H1 (cell line): ENCODE measurements around the gene PPIP5K1. TPM values are rescaled to one million over a fixed set of nuclear protein-coding genes. Genes with fewer than 3 reads are reported as not detected.
A peak's percentile ranks its signal among the peaks of the same experiment; 100 is the strongest.

Source experiments
- CTCF ChIA-PET: fragments of 300-600 bp; sonication (Branson Sonifier 250); formaldehyde crosslinking; loops from one replicate; lab custom pipeline; 2021; ENCODE audit not compliant: partially characterized antibody; lab: Charles Lee
- POLR2A ChIA-PET: fragments of 300-600 bp; sonication (Branson Sonifier 250); formaldehyde crosslinking; loops from one replicate; lab custom pipeline; 2021; ENCODE audit warnings: inconsistent platforms; ENCODE audit not compliant: partially characterized antibody; lab: Charles Lee
- DNase-seq, 2 experiments: peaks; one replicate each; pipeline versions ENCODE4 v3.0.0 to v3.0.0-alpha.2; 2010 to 2022; ENCODE audit warnings: low spot score in 2 of 2, low read depth in 1 of 2, mixed read lengths in 1 of 2
- FAIRE-seq: peaks from 2 replicates; lab custom pipeline; 2011; peaks lifted over from hg19 to GRCh38; lab: Jason Lieb, UNC
- H2AFZ ChIP-seq: 2 replicates; pipeline ENCODE4 v1.8.1; 2012; ENCODE audit warnings: low read length, inconsistent platforms
- H2AK5ac ChIP-seq: 2 replicates; pipeline ENCODE4 v1.6.1; 2013; ENCODE audit warnings: low read depth, low read length
- H2BK120ac ChIP-seq: replicated peaks from 2 replicates; pipeline ENCODE3; 2013; ENCODE audit warnings: low read depth, low read length, inconsistent platforms
- H2BK12ac ChIP-seq: 2 replicates; pipeline ENCODE4 v1.6.1; 2013; ENCODE audit warnings: low read depth, low read length
- H2BK15ac ChIP-seq: 2 replicates; pipeline ENCODE4 v1.6.1; 2013; ENCODE audit warnings: low read length
- H2BK20ac ChIP-seq: 2 replicates; pipeline ENCODE4 v1.6.1; 2013; ENCODE audit warnings: low read length
- H2BK5ac ChIP-seq: 2 replicates; pipeline ENCODE4 v1.6.1; 2013; ENCODE audit warnings: low read depth, low read length
- H3K14ac ChIP-seq: 2 replicates; pipeline ENCODE4 v1.6.1; 2013; ENCODE audit warnings: inconsistent platforms; ENCODE audit not compliant: insufficient read length
- H3K18ac ChIP-seq: 2 replicates; pipeline ENCODE4 v1.6.1; 2013; ENCODE audit warnings: low read length; ENCODE audit errors: extremely low read depth
- H3K23ac ChIP-seq: 2 replicates; pipeline ENCODE4 v1.6.1; 2013; ENCODE audit warnings: inconsistent platforms; ENCODE audit not compliant: insufficient read length
- H3K23me2 ChIP-seq: 2 replicates; pipeline ENCODE4 v1.6.1; 2013; ENCODE audit warnings: low read depth, low read length
- H3K27ac ChIP-seq: 2 replicates; pipeline ENCODE4 v1.6.1; 2011; ENCODE audit warnings: low read depth, low read length, inconsistent platforms
- H3K27me3 ChIP-seq, 4 experiments: replicated peaks in 1 of 4; 1 replicate in 1 of 4; 2 replicates in 3 of 4; pipeline versions ENCODE4 v1.6.1 to v1.8.1; 2011 to 2013; ENCODE audit warnings: low read length in 3 of 4, mild to moderate bottlenecking in 3 of 4, inconsistent platforms in 2 of 4, mixed read lengths in 2 of 4, moderate library complexity in 1 of 4; ENCODE audit not compliant: control insufficient read depth in 3 of 4, insufficient read depth in 3 of 4; ENCODE audit errors: extremely low read depth in 1 of 4
- H3K36me3 ChIP-seq, 4 experiments: 2 replicates each; pipeline versions ENCODE4 v1.6.1 to v1.8.1; 2011 to 2013; ENCODE audit warnings: mild to moderate bottlenecking in 4 of 4, low read length in 3 of 4, moderate library complexity in 2 of 4, control low read depth in 1 of 4, inconsistent platforms in 1 of 4; ENCODE audit not compliant: insufficient read depth in 4 of 4, control insufficient read depth in 2 of 4
- H3K4ac ChIP-seq: replicated peaks from 2 replicates; pipeline ENCODE3; 2013; ENCODE audit warnings: low read length, low read depth, mixed read lengths, inconsistent platforms; ENCODE audit not compliant: insufficient read length
- H3K4me1 ChIP-seq, 4 experiments: replicated peaks in 1 of 4; 1 replicate in 1 of 4; 2 replicates in 3 of 4; pipeline versions ENCODE4 v1.6.1 to v1.8.1; 2011 to 2013; ENCODE audit warnings: low read length in 3 of 4, inconsistent platforms in 2 of 4, mixed read lengths in 1 of 4; ENCODE audit not compliant: insufficient read depth in 4 of 4, control insufficient read depth in 3 of 4
- H3K4me2 ChIP-seq, 2 experiments: 2 replicates each; pipeline versions ENCODE4 v1.6.1 to v1.8.1; 2011 to 2013; ENCODE audit warnings: low read depth in 2 of 2, low read length in 2 of 2, control low read depth in 1 of 2, inconsistent platforms in 1 of 2, mild to moderate bottlenecking in 1 of 2; ENCODE audit not compliant: insufficient read depth in 1 of 2
- H3K4me3 ChIP-seq, 4 experiments: fragments of 200-600, 300-600 bp in 1 of 4; sonication (generic), shearing (Covaris generic), sonication (Bioruptor Twin) in 1 of 4; 2 replicates each; pipeline versions ENCODE4 v1.5.1 to v1.8.1; 2011 to 2016; ENCODE audit warnings: low read length in 4 of 4, low read depth in 3 of 4, control low read depth in 2 of 4, inconsistent platforms in 2 of 4, mild to moderate bottlenecking in 2 of 4, mixed read lengths in 1 of 4, moderate library complexity in 1 of 4; ENCODE audit not compliant: insufficient read depth in 2 of 4; ENCODE audit errors: extremely low read depth in 1 of 4
- H3K56ac ChIP-seq: replicated peaks from 2 replicates; pipeline ENCODE3; 2013; ENCODE audit warnings: low read depth, mild to moderate bottlenecking, mixed read lengths, low read length, inconsistent platforms; ENCODE audit not compliant: insufficient read length
- H3K79me1 ChIP-seq: 2 replicates; pipeline ENCODE4 v1.6.1; 2013; ENCODE audit warnings: low read depth, low read length, control low read depth
- H3K79me2 ChIP-seq, 2 experiments: 2 replicates each; pipeline versions ENCODE4 v1.6.1 to v1.8.1; 2012 to 2013; ENCODE audit warnings: low read length in 2 of 2, mild to moderate bottlenecking in 2 of 2, inconsistent platforms in 1 of 2; ENCODE audit not compliant: insufficient read depth in 2 of 2, control insufficient read depth in 1 of 2
- H3K9ac ChIP-seq, 4 experiments: replicated peaks in 1 of 4; 1 replicate in 1 of 4; 2 replicates in 3 of 4; pipeline versions ENCODE4 v1.6.1 to v1.8.1; 2011 to 2013; ENCODE audit warnings: low read depth in 3 of 4, low read length in 3 of 4, control low read depth in 2 of 4, mild to moderate bottlenecking in 2 of 4, moderate library complexity in 2 of 4, inconsistent platforms in 1 of 4; ENCODE audit errors: extremely low read depth in 1 of 4
- H3K9me3 ChIP-seq, 2 experiments: 2 replicates each; pipeline versions ENCODE4 v1.6.1 to v1.8.1; 2012 to 2013; ENCODE audit warnings: mild to moderate bottlenecking in 2 of 2, moderate library complexity in 2 of 2, control low read depth in 1 of 2, inconsistent platforms in 1 of 2, low read depth in 1 of 2, low read length in 1 of 2, mixed read lengths in 1 of 2; ENCODE audit not compliant: insufficient read depth in 2 of 2
- H4K20me1 ChIP-seq, 2 experiments: replicated peaks in 1 of 2; 2 replicates each; pipeline versions ENCODE3 to v1.8.1; 2011 to 2013; ENCODE audit warnings: inconsistent platforms in 2 of 2, low read length in 2 of 2, mild to moderate bottlenecking in 1 of 2; ENCODE audit not compliant: insufficient read depth in 2 of 2, control insufficient read depth in 1 of 2
- H4K5ac ChIP-seq: 2 replicates; pipeline ENCODE4 v1.6.1; 2013; ENCODE audit warnings: low read length, low read depth, mixed read lengths, inconsistent platforms; ENCODE audit not compliant: insufficient read length
- H4K8ac ChIP-seq: 2 replicates; pipeline ENCODE4 v1.8.0; 2013; ENCODE audit warnings: mild to moderate bottlenecking, moderate library complexity, low read length, inconsistent platforms; ENCODE audit not compliant: insufficient read depth; ENCODE audit errors: extremely low read depth
- H4K91ac ChIP-seq: replicated peaks from 2 replicates; pipeline ENCODE3; 2013; ENCODE audit warnings: low read length, mixed read lengths, inconsistent platforms; ENCODE audit not compliant: insufficient read length
- EZH2 ChIP-seq: fragments of 200-600 bp; sonication (generic); IDR thresholded peaks from 2 replicates; pipeline ENCODE4 v1.7.1; 2012; ENCODE audit warnings: low read depth, mild to moderate bottlenecking, moderate library complexity, low read length, inconsistent platforms; ENCODE audit not compliant: severe bottlenecking
- SUZ12 ChIP-seq: fragments of 200-600 bp; sonication (generic); IDR thresholded peaks from 2 replicates; pipeline ENCODE4 v1.6.1; 2012; ENCODE audit warnings: mild to moderate bottlenecking, inconsistent platforms, low read length, moderate library complexity, mixed read lengths
- WGBS, 2 experiments: shearing (Covaris generic) in 1 of 2; methylation state at CpG; one replicate each; pipeline versions ENCODE4 v1.1.6 to v1.1.7; 2013 to 2015; ENCODE audit warnings: low lambda C conversion rate in 2 of 2, mixed read lengths in 2 of 2, inconsistent platforms in 1 of 2, low coverage in 1 of 2, missing lambda C conversion rate in 1 of 2; ENCODE audit not compliant: insufficient replicate concordance in 2 of 2, insufficient coverage in 1 of 2, insufficient read length in 1 of 2; ENCODE audit errors: extremely low coverage in 1 of 2, missing lambda C conversion rate in 1 of 2; 5-methylcytosine and 5-hydroxymethylcytosine counted together
- polyA plus RNA-seq, 7 experiments: library from polyadenylated mRNA; depleted of rRNA in 3 of 7; stranded (reverse) in 5 of 7; unstranded in 2 of 7; fragments of >200 nt in 5 of 7; fragments of 200-250 nt in 2 of 7; gene quantifications; 1 replicate in 5 of 7; 2 replicates in 1 of 7; 4 replicates in 1 of 7; pipeline versions ENCODE4 v1.2.1 to v1.2.3, GENCODE V29; 2011 to 2013; ENCODE audit warnings: missing spikeins in 2 of 7, mixed read lengths in 2 of 7
- total RNA-seq: library from RNA; stranded (reverse); fragmentation: NEBNext Ultra II Directional; extraction: Animal tissue kit (Norgen Biotek cat#: 25700); gene quantifications from 2 replicates; pipeline ENCODE4 v1.2.1, GENCODE V29; 2021
- TF ChIP-seq, protein P1 (sequence below), 3 experiments: IDR thresholded peaks; 1 replicate in 2 of 3; 2 replicates in 1 of 3; pipeline versions ENCODE4 v1.5.1 to v1.6.1; 2011; ENCODE audit warnings: low read length in 3 of 3, mild to moderate bottlenecking in 3 of 3, inconsistent platforms in 2 of 3, low read depth in 1 of 3, moderate library complexity in 1 of 3; ENCODE audit not compliant: insufficient read depth in 1 of 3; ENCODE audit errors: control extremely low read depth in 1 of 3

Gene PPIP5K1
- total and polyA plus RNA-seq, 2 of the 8 experiments (the other 6 are each of a cell fraction or from before 2014, with no cell fraction given): 18.8 to 22.7 TPM

- WGBS, 2 experiments: 43% methylated on average over 7 of the region's 7 CpGs; no CpG with 5 or more reads in 1 of the 2 experiments
- Histone ChIP-seq H2BK120ac (no peak overlapping the region), H3K4me1 (peaks cover 0 to 12% (median 2%) of the 10 kb centered on the region in 4 experiments; a peak in 4 of 7 replicates), H4K5ac (no peak overlapping the region), H3K23ac (no peak overlapping the region), H3K4me3 (no peak overlapping the region), H4K8ac (no peak overlapping the region), H2BK5ac (no peak overlapping the region), H3K18ac (peak overlapping the region; percentile 66; the same call in 1 of the 2 replicates), H2BK15ac (no peak overlapping the region), H3K23me2 (no peaks in the 10 kb centered on the region; the same call in 1 of the 2 replicates), H4K91ac (no peak overlapping the region), H3K79me2 (no peaks in the 10 kb centered on the region), H3K79me1 (no peaks in the 10 kb centered on the region), H3K9ac (no peak overlapping the region), H3K4me2 (peak overlapping the region; percentile 7 to 26; a peak in 2 of 4 replicates), H3K4ac (no peak overlapping the region), H2AK5ac (no peak overlapping the region), H2BK12ac (no peak overlapping the region), H3K14ac (no peak overlapping the region), H2BK20ac (no peak overlapping the region), H3K56ac (no peak overlapping the region), H4K20me1 (no peaks in the 10 kb centered on the region), H3K27me3 (no peaks in the 10 kb centered on the region; a peak in 1 of 7 replicates), H3K36me3 (no peaks in the 10 kb centered on the region), H2AFZ (peak overlapping the region; percentile 77; the same call in 1 of the 2 replicates), H3K27ac (no peak overlapping the region), H3K9me3 (no peaks in the 10 kb centered on the region)
- DNase-seq (no peak), FAIRE-seq (no peak)
- CTCF ChIA-PET: interaction anchor here (0.8 to 4.5 kb wide), 6 partner anchors 9 to 20 kb away, joined by 3 to 24 read pairs (median 6); partner anchors contain the start of gene MAP1A
- TF ChIP-seq, protein P1, sequence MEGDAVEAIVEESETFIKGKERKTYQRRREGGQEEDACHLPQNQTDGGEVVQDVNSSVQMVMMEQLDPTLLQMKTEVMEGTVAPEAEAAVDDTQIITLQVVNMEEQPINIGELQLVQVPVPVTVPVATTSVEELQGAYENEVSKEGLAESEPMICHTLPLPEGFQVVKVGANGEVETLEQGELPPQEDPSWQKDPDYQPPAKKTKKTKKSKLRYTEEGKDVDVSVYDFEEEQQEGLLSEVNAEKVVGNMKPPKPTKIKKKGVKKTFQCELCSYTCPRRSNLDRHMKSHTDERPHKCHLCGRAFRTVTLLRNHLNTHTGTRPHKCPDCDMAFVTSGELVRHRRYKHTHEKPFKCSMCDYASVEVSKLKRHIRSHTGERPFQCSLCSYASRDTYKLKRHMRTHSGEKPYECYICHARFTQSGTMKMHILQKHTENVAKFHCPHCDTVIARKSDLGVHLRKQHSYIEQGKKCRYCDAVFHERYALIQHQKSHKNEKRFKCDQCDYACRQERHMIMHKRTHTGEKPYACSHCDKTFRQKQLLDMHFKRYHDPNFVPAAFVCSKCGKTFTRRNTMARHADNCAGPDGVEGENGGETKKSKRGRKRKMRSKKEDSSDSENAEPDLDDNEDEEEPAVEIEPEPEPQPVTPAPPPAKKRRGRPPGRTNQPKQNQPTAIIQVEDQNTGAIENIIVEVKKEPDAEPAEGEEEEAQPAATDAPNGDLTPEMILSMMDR (IDR thresholded peaks at IDR 0.05; ENCODE audit: control extremely low read depth in 1 of 3, insufficient read depth in 1 of 3, low read depth in 1 of 3, low read length in 3 of 3): 0 out of 4 replicates have a peak, but pooled peaks of 1 of the 3 experiments have one; percentile 2
- TF ChIP-seq SUZ12 (no peak), EZH2 (no peak)
- POLR2A ChIA-PET: interaction anchor here (1.2 to 3.1 kb wide), 3 partner anchors 10 to 20 kb away, joined by 3 to 14 read pairs (median 3); no protein-coding TSS in a partner anchor
These were observed 58.9 kb downstream of the PPIP5K1 start for GRCh38 chr15:43531018-43531670.
